ENCODE data around the gene CCDC38.

The CCDC38 gene

GRCh38 chr12:95887311-95887710, 55.1 kb downstream of the CCDC38 start:
- no peak for TF ChIP-seq CTCF (IDR thresholded peaks at IDR 0.05; ENCODE audit: low read depth, low read length, missing control alignments)
- no peak overlapping the region for H3K4me3 ChIP-seq (ENCODE audit: low read depth, low read length)
- DNase-seq (ENCODE audit: low read depth) = no peak

- no peak for DNase-seq (ENCODE audit: low read depth)
- H3K4me3 ChIP-seq (ENCODE audit: low read depth, low read length) = no peak overlapping the region
- TF ChIP-seq CTCF (IDR thresholded peaks at IDR 0.05; ENCODE audit: low read depth, low read length, missing control alignments) = no peak
Measured at GRCh38 chr12:95884998-95885397, 57.4 kb downstream of the CCDC38 start.

- DNase-seq (ENCODE audit: low read depth) = no peak
- no peak overlapping the region for H3K4me3 ChIP-seq (ENCODE audit: low read depth, low read length)
- TF ChIP-seq CTCF (IDR thresholded peaks at IDR 0.05; ENCODE audit: low read depth, low read length, missing control alignments) = no peak
Measured at GRCh38 chr12:95882873-95883272, 59.5 kb downstream of the CCDC38 start.

- TF ChIP-seq CTCF (IDR thresholded peaks at IDR 0.05; ENCODE audit: low read depth, low read length, missing control alignments) = no peak
- no peak overlapping the region for H3K4me3 ChIP-seq (ENCODE audit: low read depth, low read length)
- DNase-seq (ENCODE audit: low read depth) = no peak
Measured at GRCh38 chr12:95882080-95882479, 60.3 kb downstream of the CCDC38 start.

- H3K4me3 ChIP-seq (ENCODE audit: low read depth, low read length) = no peak overlapping the region
- no peak for DNase-seq (ENCODE audit: low read depth)
- no peak for TF ChIP-seq CTCF (IDR thresholded peaks at IDR 0.05; ENCODE audit: low read depth, low read length, missing control alignments)
Measured at GRCh38 chr12:95881331-95881955, 61.0 kb downstream of the CCDC38 start.

GRCh38 chr12:95880895-95881294, 61.5 kb downstream of the CCDC38 start:
- no peak for TF ChIP-seq CTCF (IDR thresholded peaks at IDR 0.05; ENCODE audit: low read depth, low read length, missing control alignments)
- no peak overlapping the region for H3K4me3 ChIP-seq (ENCODE audit: low read depth, low read length)
- no peak for DNase-seq (ENCODE audit: low read depth)

GRCh38 chr12:95877622-95878021, 64.8 kb downstream of the CCDC38 start:
- no peak for TF ChIP-seq CTCF (IDR thresholded peaks at IDR 0.05; ENCODE audit: low read depth, low read length, missing control alignments)

More at GRCh38 chr12:95877622-95878021, 64.8 kb downstream of the CCDC38 start:
- DNase-seq (ENCODE audit: low read depth) = no peak
- H3K4me3 ChIP-seq (ENCODE audit: low read depth, low read length) = no peak overlapping the region

All from GM12864 (cell line).